Stimulated activated naive B cell treated with anti-CD40 and anti-IgM and Interleukin-4, amounts not matched to agents 10 μg/mL and 1 μg/mL and 100 μg/mL, for 72 hours (primary cell): ENCODE results near the gene ATP2B2.

ENCODE experiments used
- ATAC-seq, 2 donors: fragments of 150-1000 bp; cut with Tn5 transposase; replicated peaks; 2 replicates each; pipeline ENCODE4 v1.10.0; 2021; ENCODE audit warnings: moderate library complexity in 1 of 2
- DNase-seq: peaks from one replicate; pipeline ENCODE4 v3.0.0; 2021
- H3K27ac Mint-ChIP-seq: one replicate; pipeline ENCODE4 v1.8.0; 2022; ENCODE audit warnings: mild to moderate bottlenecking, mixed read lengths
- H3K27me3 Mint-ChIP-seq, 2 donors: one replicate each; pipeline ENCODE4 v1.8.0; 2022; ENCODE audit warnings: mixed read lengths in 2 of 2
- H3K36me3 Mint-ChIP-seq, 2 donors: one replicate each; pipeline ENCODE4 v1.8.0; 2022; ENCODE audit warnings: mixed read lengths in 2 of 2, mild to moderate bottlenecking in 1 of 2
- H3K4me1 Mint-ChIP-seq, 2 donors: one replicate each; pipeline ENCODE4 v1.8.0; 2022; ENCODE audit warnings: mixed read lengths in 2 of 2, mild to moderate bottlenecking in 1 of 2
- H3K4me3 Mint-ChIP-seq, 2 donors: one replicate each; pipeline ENCODE4 v1.8.0; 2022; ENCODE audit warnings: mild to moderate bottlenecking in 2 of 2, mixed read lengths in 2 of 2, moderate library complexity in 1 of 2
- H3K9me3 Mint-ChIP-seq, 2 donors: one replicate each; pipeline ENCODE4 v1.8.0; 2022; ENCODE audit warnings: mixed read lengths in 2 of 2, mild to moderate bottlenecking in 1 of 2

Gene ATP2B2

DNA sequence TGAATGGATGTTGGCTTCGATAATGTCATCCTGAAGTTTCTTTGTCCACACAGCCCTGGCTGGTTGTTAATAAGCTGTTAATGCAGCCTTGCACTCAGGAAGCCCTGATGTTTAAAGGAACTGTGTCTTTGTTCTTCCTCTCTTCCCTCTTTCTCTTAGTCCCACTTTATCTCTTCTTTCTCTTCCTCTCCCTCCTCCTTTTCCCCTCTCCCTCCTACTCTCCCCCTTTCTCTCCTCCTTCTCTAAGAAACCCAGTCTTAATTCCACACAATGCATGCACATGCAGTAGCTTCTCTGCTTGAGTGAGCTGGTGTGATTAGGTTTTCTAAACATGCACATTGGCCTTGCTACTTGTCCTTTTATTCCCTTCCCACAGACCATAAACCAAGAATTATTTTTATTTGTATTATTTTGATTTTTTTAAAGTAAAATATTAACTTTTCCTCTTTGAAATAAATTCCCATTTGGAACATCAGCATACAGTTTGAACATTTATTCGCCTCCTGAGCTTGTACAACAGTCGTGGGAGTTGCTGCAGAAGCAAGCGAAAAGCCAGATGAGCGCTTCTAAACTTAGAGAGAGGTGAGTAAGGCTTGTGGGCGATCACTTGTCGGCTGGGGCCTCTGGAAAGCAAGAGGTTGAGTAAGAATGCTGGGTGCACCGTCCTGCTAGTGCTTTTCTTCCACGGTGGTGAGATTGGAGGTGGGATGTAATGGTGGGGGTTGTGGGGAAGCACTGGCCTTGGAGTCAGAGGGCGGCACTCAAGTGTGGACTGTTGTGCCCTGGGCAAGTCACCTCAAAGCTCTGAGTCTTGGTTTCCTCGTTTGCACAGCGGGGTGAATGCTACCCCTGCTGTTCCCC, 219.9 kb downstream of the ATP2B2 start:
- no peak for ATAC-seq
- H3K27me3 Mint-ChIP-seq = no peaks in the 10 kb centered on the region
- H3K36me3 Mint-ChIP-seq = peaks cover 27 to 57% of the 10 kb centered on the region in 2 donors
- no peak for DNase-seq
- H3K27ac Mint-ChIP-seq = peak overlapping the region; percentile 65
- H3K9me3 Mint-ChIP-seq = no peaks in the 10 kb centered on the region
- H3K4me1 Mint-ChIP-seq = peaks cover 13 to 25% of the 10 kb centered on the region in 2 donors
- H3K4me3 Mint-ChIP-seq = no peak overlapping the region

DNA sequence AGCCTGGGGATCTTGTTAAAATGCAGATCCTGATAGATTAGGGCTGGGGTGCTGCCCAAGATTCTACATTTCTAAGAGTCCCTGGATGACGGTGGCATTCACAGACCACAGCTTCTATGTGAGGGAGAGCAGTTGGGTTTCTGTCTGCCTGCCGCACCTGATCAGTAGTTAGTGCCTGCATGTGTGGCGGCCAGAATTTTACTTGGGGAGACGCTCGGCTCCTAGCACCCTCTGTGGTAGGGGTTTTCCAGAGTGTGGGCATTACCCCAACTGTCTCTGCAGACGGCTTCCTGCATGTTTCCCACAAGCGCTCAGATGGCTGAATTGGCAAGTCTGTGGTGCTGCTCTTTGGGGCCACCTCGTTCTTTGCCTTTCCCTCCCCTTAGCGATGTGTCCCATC, 220.9 kb downstream of the ATP2B2 start:
- Mint-ChIP-seq H3K4me3 (no peak overlapping the region), H3K9me3 (no peaks in the 10 kb centered on the region), H3K27ac (peak overlapping the region; percentile 25), H3K4me1 (peaks cover 13 to 25% of the 10 kb centered on the region in 2 donors), H3K27me3 (no peaks in the 10 kb centered on the region), H3K36me3 (peaks cover 28 to 61% of the 10 kb centered on the region in 2 donors)
- peak; percentile 45 to 57 for ATAC-seq
- DNase-seq = no peak

DNA sequence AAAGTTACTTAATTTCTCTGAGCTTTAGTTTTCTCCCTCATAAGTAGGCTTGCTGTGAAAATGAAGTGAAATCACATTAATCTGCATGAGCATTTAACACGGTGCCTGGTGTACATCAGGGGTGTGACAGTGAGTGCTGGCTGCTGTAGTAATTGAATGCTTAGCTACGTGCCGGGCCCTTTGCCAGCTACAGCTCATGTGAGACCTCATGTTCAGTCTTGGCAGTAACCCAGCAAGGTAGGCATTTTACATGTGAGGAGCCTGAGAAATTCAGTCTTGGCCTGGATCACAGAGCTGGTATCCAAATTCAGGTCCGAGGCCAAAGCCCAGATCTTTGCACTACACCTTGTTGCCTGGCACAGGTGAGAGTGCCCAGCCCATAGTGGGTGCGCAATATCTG, 221.7 kb downstream of the ATP2B2 start:
- Mint-ChIP-seq H3K27me3 (no peaks in the 10 kb centered on the region), H3K27ac (peak overlapping the region; percentile 51), H3K4me3 (no peak overlapping the region), H3K36me3 (peaks cover 26 to 54% of the 10 kb centered on the region in 2 donors), H3K4me1 (peaks cover 13 to 25% of the 10 kb centered on the region in 2 donors), H3K9me3 (no peaks in the 10 kb centered on the region)
- ATAC-seq (no peak), DNase-seq (no peak)

DNA sequence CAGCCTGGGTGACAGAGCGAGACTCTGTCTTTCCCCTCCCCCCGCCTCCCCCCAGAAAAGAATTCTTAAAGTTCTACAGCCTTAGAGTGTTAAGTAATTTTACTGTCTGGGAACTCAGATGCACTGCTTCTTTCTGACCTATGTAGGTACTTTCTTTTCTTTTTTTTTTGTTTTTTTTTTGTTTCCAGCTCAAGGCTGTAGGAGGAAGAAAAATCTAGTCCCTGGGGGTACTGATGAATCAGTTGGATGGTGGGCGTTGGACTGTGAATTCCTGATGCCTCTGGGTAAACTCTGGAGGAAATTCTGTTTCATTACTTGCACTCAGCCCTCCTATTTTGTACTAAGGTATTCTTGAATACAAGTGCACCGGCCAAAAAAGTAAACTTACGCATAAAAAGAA, 223.4 kb downstream of the ATP2B2 start:
- DNase-seq (no peak), ATAC-seq (no peak)
- Mint-ChIP-seq H3K27me3 (no peaks in the 10 kb centered on the region), H3K27ac (peak overlapping the region; percentile 47), H3K9me3 (no peaks in the 10 kb centered on the region), H3K36me3 (peaks cover 26 to 54% of the 10 kb centered on the region in 2 donors), H3K4me3 (no peak overlapping the region), H3K4me1 (peaks cover 15 to 25% of the 10 kb centered on the region in 2 donors)

DNA sequence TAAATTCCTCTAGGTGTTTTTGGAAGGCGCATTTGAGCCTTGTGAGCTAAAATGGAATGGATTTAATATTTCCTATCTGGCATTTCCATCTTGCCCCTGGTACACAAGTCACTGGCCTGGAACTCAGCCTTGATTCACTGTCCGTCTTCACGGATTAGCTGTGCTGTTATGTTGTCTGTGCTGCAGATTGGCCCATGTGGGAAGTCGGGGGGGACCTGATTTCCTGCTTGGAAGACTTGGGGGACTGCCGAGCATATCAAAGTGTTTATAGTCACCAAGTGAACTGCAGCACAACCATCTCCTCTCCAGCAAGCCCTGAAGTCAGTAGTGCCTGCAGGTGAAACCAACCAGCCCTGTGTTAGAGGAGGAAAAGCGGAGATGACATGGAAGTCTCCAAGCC, 224.8 kb downstream of the ATP2B2 start:
- DNase-seq (no peak), ATAC-seq (no peak)
- Mint-ChIP-seq H3K4me1 (peaks cover 14 to 24% of the 10 kb centered on the region in 2 donors), H3K27me3 (no peaks in the 10 kb centered on the region), H3K36me3 (peaks cover 33 to 44% of the 10 kb centered on the region in 2 donors), H3K27ac (no peak overlapping the region), H3K9me3 (no peaks in the 10 kb centered on the region), H3K4me3 (no peak overlapping the region)

DNA sequence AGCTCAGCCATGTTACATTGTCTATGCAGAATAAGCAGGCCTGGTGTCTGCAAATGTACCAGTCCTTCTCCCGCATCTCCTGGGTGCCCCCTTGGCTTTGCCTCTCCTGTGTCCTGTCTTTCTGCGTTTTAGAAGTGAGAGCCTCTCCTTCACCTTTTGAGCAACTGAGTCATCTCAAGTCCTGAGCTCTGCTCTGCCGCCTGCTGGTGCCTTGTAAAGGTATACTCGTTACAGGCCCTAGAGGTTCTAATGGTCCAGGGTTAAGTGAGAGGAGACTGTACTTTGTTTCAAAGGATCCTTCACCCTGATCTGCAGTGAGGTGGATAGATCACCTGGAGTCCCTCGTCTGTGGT, 225.2 kb downstream of the ATP2B2 start:
- no peak for DNase-seq
- Mint-ChIP-seq H3K4me1 (peaks cover 14 to 20% of the 10 kb centered on the region in 2 donors), H3K27ac (no peak overlapping the region), H3K36me3 (peaks cover 34 to 44% of the 10 kb centered on the region in 2 donors), H3K4me3 (no peak overlapping the region), H3K9me3 (no peaks in the 10 kb centered on the region), H3K27me3 (no peaks in the 10 kb centered on the region)
- ATAC-seq = no peak

DNA sequence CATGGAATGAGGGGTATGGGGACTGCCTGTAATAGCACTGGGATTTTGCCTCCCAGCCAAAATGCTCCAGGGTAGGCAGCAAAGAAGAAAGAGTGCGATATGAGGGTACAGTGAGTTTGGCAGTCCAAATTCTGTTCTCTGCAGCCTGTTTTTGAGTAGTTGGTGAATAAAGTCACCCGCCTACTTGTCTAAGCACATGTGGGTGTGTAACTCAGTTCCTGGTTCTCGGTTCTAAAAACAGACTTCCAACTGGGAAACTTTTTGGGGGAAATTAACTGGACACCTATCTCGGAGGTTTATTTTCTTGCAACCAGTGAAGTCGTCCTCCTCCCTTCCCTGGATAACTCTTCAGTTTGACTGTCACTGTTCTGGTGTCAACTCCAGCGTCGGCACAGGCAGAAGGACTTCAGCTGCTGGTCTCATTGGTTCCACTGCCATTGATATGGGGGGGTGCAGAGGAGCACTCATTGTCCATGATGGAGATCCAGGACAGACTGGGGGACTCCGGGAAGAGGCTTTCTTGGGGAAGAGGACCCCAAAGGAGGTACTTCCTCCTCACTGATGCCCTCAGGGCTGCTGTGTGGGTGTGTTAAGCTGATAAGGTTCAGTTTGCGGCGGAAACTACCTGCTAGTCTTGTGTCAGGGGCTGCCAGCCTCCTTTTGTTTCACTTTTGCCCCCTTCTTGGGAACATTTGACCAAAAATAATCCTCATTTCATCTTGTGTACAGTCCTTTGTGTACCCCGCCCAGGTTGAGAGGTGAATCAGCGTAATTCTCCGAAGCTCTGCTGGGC, 225.8 kb downstream of the ATP2B2 start:
- ATAC-seq (no peak), DNase-seq (no peak)
- Mint-ChIP-seq H3K36me3 (peaks cover 30 to 39% of the 10 kb centered on the region in 2 donors), H3K27ac (no peak overlapping the region), H3K4me1 (peaks cover 10 to 15% of the 10 kb centered on the region in 2 donors), H3K4me3 (no peak overlapping the region), H3K9me3 (no peaks in the 10 kb centered on the region), H3K27me3 (no peaks in the 10 kb centered on the region)

DNA sequence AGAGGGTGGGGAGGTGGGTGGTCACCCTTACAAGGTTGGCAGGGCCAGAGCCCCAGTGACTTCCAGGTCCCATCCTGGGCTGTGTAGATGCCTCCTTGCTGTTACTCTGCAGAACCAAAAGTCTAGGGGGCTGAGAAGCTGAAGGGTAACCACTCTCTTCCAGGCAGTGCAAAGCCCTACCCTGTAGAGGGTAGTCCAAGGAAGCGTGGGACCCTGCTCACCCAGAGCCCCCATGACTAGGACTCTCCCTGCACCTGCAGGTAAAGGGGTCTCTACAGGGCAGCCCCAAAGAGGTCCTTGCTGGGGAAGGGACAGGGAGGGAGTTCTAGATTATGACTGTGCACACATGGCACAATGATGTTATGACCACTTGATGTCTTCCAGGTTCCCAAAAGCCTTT, 226.9 kb downstream of the ATP2B2 start:
- Mint-ChIP-seq H3K27ac (peak overlapping the region; percentile 25), H3K27me3 (no peaks in the 10 kb centered on the region), H3K9me3 (no peaks in the 10 kb centered on the region), H3K36me3 (peaks cover 29 to 38% of the 10 kb centered on the region in 2 donors), H3K4me1 (peaks cover 8 to 18% of the 10 kb centered on the region in 2 donors), H3K4me3 (no peak overlapping the region)
- no peak for ATAC-seq
- no peak for DNase-seq

DNA sequence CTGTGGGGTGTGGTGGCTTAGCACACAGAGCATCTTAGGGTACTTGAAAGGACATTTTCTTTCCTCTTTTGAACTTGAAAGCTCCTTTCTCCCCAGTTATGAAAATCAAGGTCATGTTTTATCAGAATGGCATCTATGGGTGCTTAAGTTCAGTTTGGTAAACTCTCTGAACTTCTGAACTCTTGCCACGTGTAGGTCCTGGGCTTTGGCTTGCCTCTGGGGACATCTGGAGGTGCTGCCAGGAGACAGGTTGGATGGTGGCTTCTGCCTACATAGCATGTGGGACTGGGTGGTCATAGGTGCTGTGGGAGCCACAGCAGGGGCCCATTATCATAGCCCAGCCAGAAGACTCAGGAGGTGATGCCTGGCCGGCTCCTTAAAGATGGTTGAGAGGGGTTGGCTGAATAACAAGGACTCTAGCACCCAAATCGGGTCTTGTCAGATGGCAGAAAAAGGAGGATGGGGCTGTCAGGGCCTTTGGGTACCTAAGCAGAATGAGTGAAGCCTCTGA, 228.2 kb downstream of the ATP2B2 start:
- Mint-ChIP-seq H3K4me3 (no peak overlapping the region), H3K4me1 (peaks cover 12 to 27% of the 10 kb centered on the region in 2 donors), H3K27ac (peak overlapping the region; percentile 73), H3K27me3 (no peaks in the 10 kb centered on the region), H3K9me3 (no peaks in the 10 kb centered on the region), H3K36me3 (peaks cover 33 to 38% of the 10 kb centered on the region in 2 donors)
- ATAC-seq (no peak), DNase-seq (no peak)

DNA sequence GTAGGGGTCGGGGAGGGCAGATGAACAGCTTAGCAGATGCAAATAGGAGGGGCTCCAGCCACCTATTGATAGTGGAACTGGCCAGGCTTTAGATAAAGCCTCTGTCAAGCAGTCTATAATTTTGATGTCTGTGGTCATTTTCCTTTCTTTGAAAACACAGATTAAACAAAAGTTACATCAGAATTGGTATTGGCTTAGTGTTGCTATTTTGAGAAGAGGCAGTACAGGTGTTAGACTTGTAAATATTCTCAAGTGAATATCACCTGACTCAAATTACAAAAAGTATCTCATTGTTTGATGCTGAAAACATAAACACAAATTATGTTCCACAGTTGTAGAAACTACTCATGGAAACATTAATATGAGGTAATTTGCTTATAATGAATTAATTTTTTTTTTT, 230.8 kb downstream of the ATP2B2 start:
- Mint-ChIP-seq H3K9me3 (no peaks in the 10 kb centered on the region), H3K4me1 (peaks cover 12 to 22% of the 10 kb centered on the region in 2 donors), H3K27ac (no peak overlapping the region), H3K4me3 (no peak overlapping the region), H3K36me3 (peaks cover 33 to 36% of the 10 kb centered on the region in 2 donors), H3K27me3 (no peaks in the 10 kb centered on the region)
- ATAC-seq = no peak
- DNase-seq = no peak
